HG03159 (cell line): ENCODE data around the gene ZCWPW1.
A peak's percentile ranks its signal among the peaks of the same experiment; 100 is the strongest.
"Not testable (repeated sequence)": the region's sequence is repeated elsewhere in the genome, so short reads cannot be mapped to it uniquely, and the experiment has no call there.

Experiments used
- ATAC-seq: cut with Tn5 transposase; IDR thresholded peaks from one replicate; pipeline ENCODE4 v1.9.1; 2021; ENCODE audit warnings: mild to moderate bottlenecking, moderate library complexity; ENCODE audit not compliant: unreplicated experiment

ZCWPW1 gene

GRCh38 chr7:100374601-100375000, 53.9 kb downstream of the ZCWPW1 start:
- no peak for ATAC-seq

DNA sequence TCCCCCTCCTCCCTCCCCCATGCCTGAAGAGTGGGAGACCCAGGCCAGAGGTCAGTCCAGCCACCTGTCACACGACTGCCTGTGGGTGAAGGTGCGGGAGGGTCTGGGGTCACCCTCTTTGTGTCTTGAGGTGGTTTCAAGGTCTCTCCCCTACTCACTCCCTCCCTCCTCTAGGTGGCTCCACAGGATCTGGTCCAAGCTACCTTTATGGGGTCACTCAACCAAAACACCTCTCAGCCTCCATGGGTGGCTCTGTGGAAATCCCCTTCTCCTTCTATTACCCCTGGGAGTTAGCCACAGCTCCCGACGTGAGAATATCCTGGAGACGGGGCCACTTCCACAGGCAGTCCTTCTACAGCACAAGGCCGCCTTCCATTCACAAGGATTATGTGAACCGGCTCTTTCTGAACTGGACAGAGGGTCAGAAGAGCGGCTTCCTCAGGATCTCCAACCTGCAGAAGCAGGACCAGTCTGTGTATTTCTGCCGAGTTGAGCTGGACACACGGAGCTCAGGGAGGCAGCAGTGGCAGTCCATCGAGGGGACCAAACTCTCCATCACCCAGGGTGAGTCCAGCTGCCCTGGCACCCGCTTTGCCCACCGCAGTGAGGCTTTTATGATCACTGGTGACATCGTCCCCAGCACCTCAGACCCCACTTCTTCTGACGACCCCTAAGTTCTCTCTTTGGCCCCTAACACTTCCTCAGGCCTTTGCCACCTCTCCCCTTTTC, 54.5 kb downstream of the ZCWPW1 start:
- ATAC-seq, result not testable (repeated sequence)

DNA sequence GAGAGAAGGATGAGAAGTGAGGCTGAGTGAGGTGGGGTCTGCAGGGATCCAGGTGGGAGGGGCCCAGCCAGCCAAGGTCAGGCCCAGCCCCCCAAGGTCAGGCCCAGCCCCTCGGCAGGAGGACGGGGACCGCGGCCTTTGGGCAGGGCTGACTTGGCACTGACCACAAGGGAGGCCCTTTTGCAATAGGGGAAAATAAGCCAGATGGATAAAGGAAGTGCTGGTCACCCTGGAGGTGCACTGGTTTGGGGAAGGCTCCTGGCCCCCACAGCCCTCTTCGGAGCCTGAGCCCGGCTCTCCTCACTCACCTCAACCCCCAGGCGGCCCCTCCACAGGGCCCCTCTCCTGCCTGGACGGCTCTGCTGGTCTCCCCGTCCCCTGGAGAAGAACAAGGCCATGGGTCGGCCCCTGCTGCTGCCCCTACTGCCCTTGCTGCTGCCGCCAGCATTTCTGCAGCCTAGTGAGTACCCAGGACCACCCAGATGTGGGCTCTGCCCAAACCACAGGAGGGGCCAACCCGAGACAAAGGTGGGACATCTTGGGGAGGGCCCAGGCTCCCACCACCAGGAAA, 55.2 kb downstream of the ZCWPW1 start, which contains the start of gene PILRA:
TSS of gene PILRA (plus strand) at position 227 of the 571 bp plus-strand sequence. CDS start at position 397, 170 bp downstream.
- no peak for ATAC-seq

DNA sequence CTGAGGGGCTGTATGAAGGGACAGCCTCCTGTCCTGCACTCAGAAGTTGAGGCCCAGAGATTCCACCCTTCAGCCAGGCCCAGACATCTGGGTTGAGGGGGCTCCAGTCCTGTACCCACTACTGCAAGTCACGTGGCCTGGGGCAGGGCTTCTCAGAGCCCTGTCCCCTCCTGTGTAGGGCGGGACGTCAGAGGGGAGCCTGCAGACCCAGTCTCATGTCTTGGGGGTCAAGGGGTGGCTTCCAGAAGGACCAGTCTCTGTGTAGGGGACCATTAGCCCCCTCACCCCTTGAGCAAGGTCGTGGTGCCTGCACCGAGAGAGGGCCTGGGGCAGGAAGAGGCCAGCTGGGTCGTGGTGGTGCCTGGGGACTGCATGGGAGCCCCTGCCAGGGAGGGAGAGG, 55.8 kb downstream of the ZCWPW1 start:
- no peak for ATAC-seq

GRCh38 chr7:100372256-100372655, 56.2 kb downstream of the ZCWPW1 start:
- no peak for ATAC-seq

DNA sequence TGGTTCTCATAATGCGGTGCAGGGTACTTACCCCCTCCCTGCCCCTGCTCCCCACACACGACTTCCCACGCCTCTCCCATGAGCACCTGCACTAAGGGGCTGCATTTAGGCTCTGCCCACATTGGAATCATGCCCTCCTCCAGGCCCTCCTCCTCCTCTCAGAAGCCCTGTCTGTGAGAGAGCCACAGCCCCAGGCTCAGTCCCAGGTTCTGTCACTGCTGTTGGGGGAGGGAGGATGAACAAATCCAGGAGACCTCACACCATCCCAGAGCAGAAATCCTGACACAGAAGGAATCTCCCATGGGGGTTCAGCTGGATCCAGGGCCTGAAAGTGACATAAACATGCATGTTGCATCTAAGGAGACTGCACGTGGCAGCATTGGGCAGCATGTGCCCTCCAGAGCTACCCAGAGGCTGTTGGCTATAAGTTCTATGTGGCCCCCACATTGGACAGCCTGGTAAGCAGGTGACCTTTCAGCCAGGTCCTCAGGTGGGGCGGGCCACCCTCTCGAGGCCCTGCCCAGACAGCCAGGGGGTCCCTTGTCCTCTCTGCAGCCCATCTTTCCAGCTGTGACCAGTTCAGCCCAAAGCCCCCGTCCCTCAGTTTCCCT, 56.8 kb downstream of the ZCWPW1 start:
- no peak for ATAC-seq

DNA sequence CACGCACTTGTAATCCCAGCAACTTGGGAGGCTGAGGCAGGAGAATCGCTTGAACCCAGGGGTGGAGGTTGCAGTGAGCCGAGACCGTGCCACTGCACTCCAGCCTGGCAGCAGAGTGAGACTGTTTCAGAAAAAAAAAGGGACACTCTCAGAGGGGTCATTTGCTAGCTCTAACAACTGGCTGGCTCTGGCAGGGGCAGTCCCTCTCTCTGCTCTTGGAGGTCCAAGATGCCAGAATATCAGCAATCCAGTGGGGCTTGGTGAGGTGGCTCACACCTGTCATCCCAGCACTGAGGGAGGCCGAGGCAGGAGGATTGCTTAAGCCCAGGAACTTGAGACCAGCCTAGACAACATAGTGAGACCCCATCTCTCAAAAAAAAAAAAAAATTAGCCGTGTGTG, 57.8 kb downstream of the ZCWPW1 start:
- no peak for ATAC-seq

DNA sequence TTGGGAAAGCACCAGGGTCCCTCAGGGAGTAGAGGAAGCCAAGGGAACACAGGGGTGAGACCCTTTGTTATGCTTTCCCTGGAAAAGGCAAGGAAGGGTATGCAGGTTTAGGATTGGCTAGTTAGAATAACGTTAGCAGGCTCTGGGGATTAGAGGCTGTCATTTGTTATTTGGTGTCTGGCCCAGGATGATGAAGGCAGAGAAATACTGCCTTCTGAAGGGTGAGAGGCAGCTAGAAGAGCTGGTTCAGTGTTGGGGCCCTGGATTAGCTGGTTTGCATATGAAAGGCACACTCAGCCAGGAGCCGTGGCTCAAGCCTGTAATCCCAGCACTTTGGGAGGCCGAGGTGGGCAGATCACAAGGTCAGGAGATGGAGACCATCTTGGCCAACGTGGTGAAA, 58.2 kb downstream of the ZCWPW1 start:
- ATAC-seq, result no peak

- peak; percentile 65 for ATAC-seq
Measured at GRCh38 chr7:100369105-100369504, 59.4 kb downstream of the ZCWPW1 start.

DNA sequence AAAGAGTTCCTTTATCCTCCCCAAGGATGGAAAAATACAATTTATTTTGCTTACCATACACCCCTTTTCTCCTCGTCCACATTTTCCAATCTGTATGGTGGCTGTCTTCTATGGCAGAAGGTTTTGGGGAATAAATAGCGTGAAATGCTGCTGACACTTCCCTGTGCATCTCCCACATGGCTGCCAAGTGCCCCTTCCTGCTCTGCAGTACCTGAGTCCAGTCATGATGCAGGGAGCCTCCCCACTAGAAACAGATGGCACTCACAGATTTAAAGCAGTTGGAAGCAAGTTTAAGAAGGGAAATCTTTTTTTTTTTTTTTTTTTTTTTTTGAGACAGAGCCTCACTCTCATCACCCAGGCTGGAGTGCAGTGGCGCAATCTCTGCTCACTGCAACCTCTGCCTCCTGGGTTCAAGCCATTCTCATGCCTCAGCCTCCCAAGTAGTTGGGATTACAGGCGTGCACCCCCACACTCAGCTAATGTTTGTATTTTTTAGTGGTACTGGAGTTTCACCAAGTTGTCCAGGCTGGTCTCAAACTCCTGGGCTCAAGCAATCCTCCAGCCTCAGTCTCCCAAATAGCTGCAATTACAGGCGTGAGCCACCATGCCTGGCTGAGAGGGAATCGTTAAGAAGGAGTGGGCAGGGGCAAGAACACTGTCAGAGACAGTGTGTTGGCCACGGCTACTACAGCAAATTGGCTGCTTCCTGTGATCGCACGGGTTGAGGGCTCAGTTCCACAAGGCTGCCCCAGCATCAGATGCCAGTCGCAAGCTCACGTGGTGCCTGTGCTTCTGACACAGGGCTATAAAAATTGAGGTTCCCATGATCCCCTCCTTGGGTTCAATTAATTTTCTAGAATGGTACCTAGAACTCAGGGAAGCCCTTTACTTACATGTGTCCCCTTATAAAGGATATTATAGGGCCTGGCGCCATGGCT, 60.6 kb downstream of the ZCWPW1 start:
- ATAC-seq, result no peak

GRCh38 chr7:100367251-100367620, 61.3 kb downstream of the ZCWPW1 start:
- no peak for ATAC-seq

GRCh38 chr7:100366411-100367250, 61.9 kb downstream of the ZCWPW1 start:
- ATAC-seq, result no peak

DNA sequence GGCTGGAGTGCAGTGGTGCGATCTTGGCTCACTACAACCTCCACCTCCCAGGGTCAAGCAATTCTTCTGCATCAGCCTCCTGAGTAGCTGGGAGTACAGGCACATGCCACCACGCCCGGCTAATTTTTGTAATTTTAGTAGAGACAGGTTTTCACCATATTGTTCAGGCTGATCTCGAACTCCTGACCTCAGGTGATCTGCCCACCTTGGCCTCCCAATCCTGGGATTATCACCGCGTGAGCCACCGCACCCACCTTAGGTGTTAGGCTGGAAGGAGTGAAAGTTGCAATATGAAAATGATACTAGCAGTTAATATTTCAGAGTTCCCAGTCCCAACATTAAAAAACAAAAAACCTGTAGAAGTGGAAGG, 62.5 kb downstream of the ZCWPW1 start:
- not testable (repeated sequence) for ATAC-seq

GRCh38 chr7:100364480-100364879, 64.0 kb downstream of the ZCWPW1 start:
- no peak for ATAC-seq

DNA sequence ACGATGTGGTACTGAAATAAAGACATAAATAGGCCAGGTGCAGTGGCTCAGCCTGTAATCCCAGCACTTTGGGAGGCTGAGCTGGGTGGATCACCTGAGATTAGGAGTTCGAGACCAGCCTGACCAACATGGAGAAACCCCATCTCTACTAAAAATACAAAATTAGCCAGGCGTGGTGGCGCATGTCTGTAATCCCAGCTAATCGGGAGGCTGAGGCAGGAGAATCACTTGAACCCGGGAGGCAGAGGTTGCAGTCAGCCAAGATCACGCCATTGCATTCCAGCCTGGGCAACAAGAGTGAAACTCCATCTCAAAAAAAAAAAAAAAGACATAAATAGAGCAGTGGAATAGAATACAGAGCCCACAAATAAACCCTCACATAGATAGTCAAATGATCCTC, 64.7 kb downstream of the ZCWPW1 start:
- not testable (repeated sequence) for ATAC-seq

- ATAC-seq, result no peak
Measured at GRCh38 chr7:100363098-100363497, 65.4 kb downstream of the ZCWPW1 start.

DNA sequence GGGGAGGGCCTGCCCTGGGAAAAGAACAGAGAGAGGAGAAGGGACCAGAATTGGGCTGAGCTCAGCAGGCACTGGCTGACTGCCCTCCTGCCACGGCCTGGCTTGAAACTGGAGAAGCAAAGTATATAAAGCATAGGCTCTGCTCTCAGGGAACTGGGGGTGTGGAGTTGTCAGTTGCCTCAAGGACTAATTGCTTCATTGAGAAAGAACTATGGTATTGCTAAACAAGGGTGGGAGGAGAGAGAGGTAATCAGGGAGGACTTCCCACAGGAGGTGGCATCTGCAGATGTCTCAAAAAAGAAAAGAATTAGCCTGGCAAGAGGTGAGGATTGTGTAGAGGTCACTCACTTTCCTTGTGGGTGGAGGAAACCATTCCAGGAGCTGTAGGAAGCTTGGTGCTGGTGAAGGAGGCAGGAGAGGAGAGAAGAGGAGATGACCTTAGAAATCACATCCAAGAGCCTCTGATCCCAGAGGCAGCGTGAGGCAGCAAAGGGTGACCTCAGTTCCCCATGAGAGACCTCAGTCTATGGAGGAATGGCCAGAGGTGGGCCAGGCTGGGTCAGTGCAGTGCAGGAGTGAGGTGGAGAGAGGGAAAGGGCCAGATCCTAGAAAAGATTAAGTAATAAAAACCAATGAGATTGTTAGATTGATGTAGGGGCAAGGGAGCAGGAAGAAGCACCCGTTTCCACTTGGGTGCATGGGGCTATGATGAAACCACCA, 68.2 kb downstream of the ZCWPW1 start:
- ATAC-seq, result no peak

DNA sequence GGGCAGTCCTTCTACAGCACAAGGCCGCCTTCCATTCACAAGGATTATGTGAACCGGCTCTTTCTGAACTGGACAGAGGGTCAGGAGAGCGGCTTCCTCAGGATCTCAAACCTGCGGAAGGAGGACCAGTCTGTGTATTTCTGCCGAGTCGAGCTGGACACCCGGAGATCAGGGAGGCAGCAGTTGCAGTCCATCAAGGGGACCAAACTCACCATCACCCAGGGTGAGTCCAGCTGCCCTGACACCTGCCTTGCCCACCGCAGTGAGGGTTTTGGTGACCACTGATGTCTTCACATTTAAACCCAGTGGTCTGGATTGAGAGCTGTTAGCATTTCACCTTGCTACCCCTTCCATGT, 69.7 kb downstream of the ZCWPW1 start:
- no peak for ATAC-seq

GRCh38 chr7:100358027-100358856, 70.3 kb downstream of the ZCWPW1 start, which contains the start of gene PILRB:
TSS of gene PILRB (plus strand) at chr7:100358117. CDS start at chr7:100358303, 186 bp downstream.
- no peak for ATAC-seq
